Adipose tissue (tissue), 3 donors: ENCODE data around the gene FAM50A. TPM values are rescaled to one million over a fixed set of nuclear protein-coding genes. Genes with fewer than 3 reads are reported as not detected.
"Not testable (repeated sequence)": the region's sequence is repeated elsewhere in the genome, so short reads cannot be mapped to it uniquely, and the experiment has no call there.

Experiments used
- H3K27ac ChIP-seq: one replicate; pipeline ENCODE4 v1.5.1; 2013; ENCODE audit warnings: low read depth, low read length
- WGBS, 3 donors: extraction: QIAGEN DNeasy Blood & Tissue Kit; methylation state at CpG; one replicate each; pipeline ENCODE4 v1.1.7; 2013; 5-methylcytosine and 5-hydroxymethylcytosine counted together
- polyA plus RNA-seq, 3 donors: library from polyadenylated mRNA; stranded (reverse); fragments of 200-250 nt; gene quantifications; one replicate each; pipeline ENCODE4 v1.2.3, GENCODE V29; 2013
- donor health status: healthy with polysubstance abuse.
- donor health status: Bipolar disorder and iron deficiency.
- donor health status: healthy.

Gene FAM50A, protein sequence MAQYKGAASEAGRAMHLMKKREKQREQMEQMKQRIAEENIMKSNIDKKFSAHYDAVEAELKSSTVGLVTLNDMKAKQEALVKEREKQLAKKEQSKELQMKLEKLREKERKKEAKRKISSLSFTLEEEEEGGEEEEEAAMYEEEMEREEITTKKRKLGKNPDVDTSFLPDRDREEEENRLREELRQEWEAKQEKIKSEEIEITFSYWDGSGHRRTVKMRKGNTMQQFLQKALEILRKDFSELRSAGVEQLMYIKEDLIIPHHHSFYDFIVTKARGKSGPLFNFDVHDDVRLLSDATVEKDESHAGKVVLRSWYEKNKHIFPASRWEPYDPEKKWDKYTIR
- 100 to 1,000 TPM in 2 of 3 donors, 10 to 100 TPM in 1; 52.0 to 111 (median 106) TPM for polyA plus RNA-seq

- WGBS, 3 donors: 2 to 28% (median 8%) methylated on average over 12 to 80 of the region's 94 CpGs
- H3K27ac ChIP-seq: peak within 1 kb of the TSS; percentile 38
These were observed at the start of gene FAM50A for GRCh38 chrX:154443992-154444754. Gene FAM50A (plus strand): TSS chrX:154444141. CDS start chrX:154444236, 95 bp downstream.

DNA sequence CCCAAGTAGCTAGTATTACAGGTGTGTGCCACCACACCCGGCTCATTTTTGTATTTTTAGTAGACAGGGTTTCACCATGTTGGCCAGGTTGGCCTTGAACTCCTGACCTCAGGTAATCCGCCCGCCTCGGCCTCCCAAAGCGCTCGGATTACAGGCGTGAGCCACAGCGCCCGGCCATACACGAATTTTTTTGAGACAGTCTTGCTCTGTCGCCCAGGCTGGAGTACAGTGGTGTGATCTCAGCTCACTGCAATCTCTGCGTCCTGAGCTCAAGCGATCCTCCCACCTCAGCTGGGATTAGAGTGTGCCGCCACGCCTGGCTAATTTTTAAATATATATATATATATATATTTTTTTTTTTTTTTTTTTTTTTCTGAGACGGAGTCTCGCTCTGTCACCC is 47.6 kb upstream of the FAM50A start:
- WGBS, 3 donors: 48 to 91% (median 86%) methylated on average over 15 to 17 of the region's 17 CpGs
- not testable (repeated sequence) for H3K27ac ChIP-seq

GRCh38 chrX:154396973-154397887 is 46.7 kb upstream of the FAM50A start:
- WGBS, 3 donors: 3 to 40% (median 3%) methylated on average over 32 to 53 of the region's 53 CpGs
- peak overlapping the region; percentile 93 for H3K27ac ChIP-seq

DNA sequence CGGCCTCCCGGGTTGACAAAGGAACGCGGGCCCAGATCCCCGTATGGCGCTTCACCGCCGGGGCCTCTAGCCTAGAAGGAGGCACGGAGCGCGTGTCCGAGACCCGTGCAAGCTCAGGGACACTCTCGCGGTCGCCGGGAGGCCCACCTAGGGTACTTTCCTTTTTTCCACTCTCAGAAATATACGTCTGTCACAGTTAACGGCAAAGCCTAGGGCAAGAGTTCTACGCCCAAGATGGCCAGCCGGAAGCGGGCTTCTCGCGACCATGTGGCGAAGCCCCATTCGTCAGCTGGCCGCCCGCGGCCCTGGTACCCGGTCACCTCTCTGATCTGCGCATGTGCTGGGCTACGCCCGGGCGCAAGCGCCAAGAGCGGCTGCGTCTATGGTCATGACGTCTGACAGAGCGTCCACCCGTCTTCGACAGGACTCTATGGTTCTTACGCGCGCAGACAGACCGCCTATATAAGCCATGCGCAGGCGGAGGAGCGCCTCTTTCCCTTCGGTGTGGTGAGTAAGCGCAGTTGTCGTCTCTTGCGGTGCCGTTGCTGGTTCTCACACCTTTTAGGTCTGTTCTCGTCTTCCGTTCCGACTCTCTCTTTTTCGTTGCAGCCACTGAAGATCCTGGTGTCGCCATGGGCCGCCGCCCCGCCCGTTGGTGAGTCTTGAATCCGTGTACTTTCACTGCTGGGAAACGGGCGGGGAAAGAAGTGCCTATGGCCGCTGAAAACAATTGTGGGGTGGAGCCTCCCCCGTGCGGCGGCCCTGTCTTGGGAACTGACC is 45.9 kb upstream of the FAM50A start, which contains the start of gene RPL10:
TSS of gene RPL10 (plus strand) at position 490 of the 780 bp plus-strand sequence. CDS start at position 633, 143 bp downstream.
- peak within 1 kb of the TSS; percentile 93 for H3K27ac ChIP-seq
- WGBS, 3 donors: 0 to 35% (median 0%) methylated on average over 50 to 69 of the region's 69 CpGs

- peak overlapping the region; percentile 91 for H3K27ac ChIP-seq
- 1 to 36% (median 1%) methylated on average over 49 of the region's 49 CpGs for WGBS, 3 donors
These were observed 45.0 kb upstream of the FAM50A start for GRCh38 chrX:154398668-154399526.

DNA sequence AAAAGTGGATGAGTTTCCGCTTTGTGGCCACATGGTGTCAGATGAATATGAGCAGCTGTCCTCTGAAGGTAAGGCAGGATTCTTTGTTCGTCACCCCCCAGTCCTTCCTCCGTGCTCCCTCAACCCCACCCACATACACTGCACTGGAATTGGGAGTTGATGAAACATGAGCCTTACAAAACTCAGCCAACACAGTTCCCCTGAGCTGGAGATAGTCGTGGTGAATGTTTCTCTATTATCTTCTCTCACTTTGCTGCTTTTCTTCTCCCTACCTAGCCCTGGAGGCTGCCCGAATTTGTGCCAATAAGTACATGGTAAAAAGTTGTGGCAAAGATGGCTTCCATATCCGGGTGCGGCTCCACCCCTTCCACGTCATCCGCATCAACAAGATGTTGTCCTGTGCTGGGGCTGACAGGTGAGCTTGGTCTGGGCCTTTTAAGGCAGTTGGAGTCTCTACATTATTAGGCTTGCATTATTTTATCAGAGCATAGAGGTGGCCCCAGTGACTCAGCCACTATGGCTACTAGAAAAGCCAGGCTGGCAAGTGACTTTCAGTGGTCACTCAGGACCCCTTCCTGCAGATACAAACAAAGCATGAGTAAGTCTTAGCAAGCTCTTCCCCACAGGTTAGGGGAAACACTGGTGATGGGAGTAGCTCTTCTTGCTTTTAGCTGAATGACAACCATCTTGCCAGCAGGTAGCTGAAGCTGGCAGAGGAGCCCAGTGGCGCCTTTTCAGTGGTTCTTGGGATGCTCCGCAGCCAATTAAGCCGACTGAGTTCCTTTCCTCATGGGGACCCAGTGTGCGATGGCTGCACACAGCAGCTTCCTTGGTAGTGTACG is 44.2 kb upstream of the FAM50A start:
- no peak overlapping the region for H3K27ac ChIP-seq
- 24 to 58% (median 42%) methylated on average over 14 of the region's 14 CpGs for WGBS, 3 donors

DNA sequence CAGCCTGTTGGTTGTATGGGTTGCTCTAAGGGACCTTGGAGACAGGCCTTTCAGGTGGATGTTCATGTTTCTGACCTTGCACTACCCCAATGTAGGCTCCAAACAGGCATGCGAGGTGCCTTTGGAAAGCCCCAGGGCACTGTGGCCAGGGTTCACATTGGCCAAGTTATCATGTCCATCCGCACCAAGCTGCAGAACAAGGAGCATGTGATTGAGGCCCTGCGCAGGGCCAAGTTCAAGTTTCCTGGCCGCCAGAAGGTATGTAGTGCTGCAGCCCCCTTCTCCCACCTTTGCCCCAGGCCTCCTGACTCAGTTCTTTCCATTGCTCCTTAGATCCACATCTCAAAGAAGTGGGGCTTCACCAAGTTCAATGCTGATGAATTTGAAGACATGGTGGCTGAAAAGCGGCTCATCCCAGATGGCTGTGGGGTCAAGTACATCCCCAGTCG is 43.5 kb upstream of the FAM50A start:
- not testable (repeated sequence) for H3K27ac ChIP-seq
- whole genome bisulfite sequencing, 3 donors: 54 to 84% (median 81%) methylated on average over 5 to 6 of the region's 6 CpGs

- WGBS, 3 donors: 36 to 57% (median 44%) methylated on average over 5 to 6 of the region's 6 CpGs
These were observed 42.7 kb upstream of the FAM50A start for GRCh38 chrX:154401045-154401799.

DNA sequence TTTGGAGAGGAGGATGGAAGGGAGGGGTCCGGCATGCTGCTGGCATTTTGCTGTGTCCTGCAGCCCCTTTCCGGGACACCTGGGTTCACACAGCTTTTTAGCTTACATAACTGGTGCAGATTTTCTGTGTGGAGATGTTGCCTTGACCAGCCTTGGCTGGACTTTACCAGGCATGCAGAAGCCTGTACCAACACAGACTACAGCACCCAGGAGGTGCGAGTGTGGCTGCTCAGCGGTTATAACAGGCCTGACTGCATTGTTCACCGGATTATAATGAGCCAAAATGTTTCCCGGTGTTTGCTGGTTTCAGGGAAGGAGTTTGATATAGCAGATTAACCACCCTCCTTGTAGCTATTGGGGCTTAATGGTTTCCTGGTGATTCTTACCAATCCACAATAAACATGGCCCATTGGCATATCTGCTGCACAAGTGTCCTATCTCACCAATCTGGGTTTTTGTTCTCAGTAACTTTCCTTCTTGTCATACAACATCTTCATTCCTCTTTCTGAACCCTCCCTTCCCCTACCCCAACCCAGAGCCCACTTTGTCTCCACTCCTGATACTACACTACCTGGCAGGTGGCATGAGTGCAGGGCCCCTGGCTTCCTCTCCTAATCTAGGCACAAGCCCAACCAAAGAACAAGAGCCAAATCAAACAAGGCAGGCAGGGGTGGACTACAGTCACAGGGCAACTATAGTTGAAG is 41.9 kb upstream of the FAM50A start:
- H3K27ac ChIP-seq: no peak overlapping the region
- WGBS, 3 donors: 33 to 69% (median 67%) methylated on average over 6 of the region's 6 CpGs

More at GRCh38 chrX:154401045-154401799, 42.7 kb upstream of the FAM50A start:
- no peak overlapping the region for H3K27ac ChIP-seq

GRCh38 chrX:154402622-154403127 is 41.3 kb upstream of the FAM50A start:
- WGBS, 3 donors: 75 to 82% (median 79%) methylated on average over 15 to 19 of the region's 19 CpGs
- no peak overlapping the region for H3K27ac ChIP-seq

DNA sequence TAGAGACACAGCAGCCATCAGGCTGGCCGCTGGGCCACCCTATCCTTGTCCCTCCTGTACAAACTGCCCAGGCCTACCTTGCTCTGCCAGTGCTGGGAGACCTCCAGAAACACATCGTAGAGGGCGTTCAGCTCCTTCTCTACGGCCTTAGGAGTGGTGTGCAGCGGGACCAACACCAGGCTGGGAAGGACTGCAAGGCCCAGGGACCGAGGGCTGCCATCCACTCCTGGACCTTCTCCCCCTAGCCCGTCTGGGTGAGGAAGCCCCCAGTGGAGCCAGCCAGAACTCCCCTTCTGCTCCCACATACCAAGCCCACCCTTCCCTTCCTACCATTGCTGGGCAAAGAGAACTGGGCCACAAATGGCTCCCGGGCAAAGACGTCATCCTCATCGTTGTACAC is 40.7 kb upstream of the FAM50A start:
- no peak overlapping the region for H3K27ac ChIP-seq
- WGBS, 3 donors: 87 to 92% (median 88%) methylated on average over 9 to 10 of the region's 10 CpGs

DNA sequence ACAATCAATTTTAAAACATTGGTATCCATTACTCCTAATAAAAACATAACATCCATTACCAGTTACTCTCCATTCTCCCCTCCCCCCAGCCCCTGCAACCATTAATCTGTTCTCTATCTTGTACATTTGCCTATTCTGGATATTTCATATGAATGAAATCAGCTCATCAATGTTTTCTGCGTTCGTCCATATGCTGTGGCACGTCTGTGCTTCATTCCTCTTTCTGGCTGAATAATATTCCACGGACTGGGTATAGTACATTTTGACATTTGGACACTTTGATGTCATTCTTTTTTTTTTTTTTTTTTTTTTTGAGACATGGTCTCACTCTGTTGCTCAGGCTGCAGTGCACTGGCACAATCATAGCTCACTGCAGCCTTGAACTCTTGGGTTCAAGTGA is 40.1 kb upstream of the FAM50A start:
- 77 to 96% (median 94%) methylated on average over 4 of the region's 4 CpGs for WGBS, 3 donors
- no peak overlapping the region for H3K27ac ChIP-seq

GRCh38 chrX:154404625-154405192 is 39.2 kb upstream of the FAM50A start:
- no peak overlapping the region for H3K27ac ChIP-seq
- WGBS, 3 donors: 87 to 93% (median 90%) methylated on average over 12 to 16 of the region's 16 CpGs

- 28 to 70% (median 56%) methylated on average over 9 to 10 of the region's 10 CpGs for WGBS, 3 donors
These were observed 35.2 kb upstream of the FAM50A start for GRCh38 chrX:154408659-154409221.

More at GRCh38 chrX:154408659-154409221, 35.2 kb upstream of the FAM50A start:
- H3K27ac ChIP-seq: no peak overlapping the region
